Superior temporal gyrus (tissue), 1 donor: ENCODE results near the gene DPP10.

ENCODE experiments used
- DNase-seq: peaks from one replicate; pipeline ENCODE4 v3.0.0-alpha.2; 2016; ENCODE audit errors: extremely low spot score

Gene DPP10

DNA sequence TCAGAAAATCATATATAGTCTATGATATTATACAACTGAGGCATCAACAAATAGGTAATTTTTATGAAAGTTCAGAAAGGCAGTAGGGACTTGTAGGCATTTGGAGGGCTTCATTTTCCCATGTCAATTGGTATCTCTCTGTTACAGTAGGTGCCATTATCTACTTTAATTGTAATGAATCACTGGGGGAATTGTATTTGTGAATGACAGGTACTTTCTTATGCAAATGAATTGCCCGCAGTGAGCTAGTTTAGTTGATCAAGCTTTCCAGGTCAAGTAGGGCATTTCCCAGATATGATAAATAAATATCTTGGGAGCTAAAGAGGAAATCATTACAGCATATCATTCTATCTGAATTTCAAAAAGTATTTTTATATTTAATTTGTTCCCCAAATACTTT, 1116.3 kb downstream of the DPP10 start:
- no peak for DNase-seq

DNA sequence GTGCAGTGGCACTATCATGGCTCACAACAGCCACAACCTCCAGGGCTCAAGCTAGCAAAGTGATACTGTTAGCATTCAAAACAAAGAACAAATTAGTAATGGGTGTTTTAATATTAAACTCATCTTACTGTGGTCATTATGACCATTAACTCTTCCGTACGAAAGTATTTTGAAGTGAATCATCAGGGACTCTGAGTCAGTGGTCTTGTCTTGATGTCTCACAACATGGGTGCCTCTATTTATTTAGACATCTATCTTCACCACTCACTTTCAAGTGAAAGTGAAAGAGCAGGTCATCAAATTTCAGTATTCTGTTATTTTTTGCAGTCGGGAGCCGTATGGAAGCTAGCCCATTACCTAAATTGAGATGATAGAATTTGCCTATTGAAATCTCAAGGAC, 1118.2 kb downstream of the DPP10 start:
- no peak for DNase-seq

- no peak for DNase-seq
These were observed 1126.2 kb downstream of the DPP10 start for GRCh38 chr2:115568643-115569042.

- no peak for DNase-seq
These were observed 1127.1 kb downstream of the DPP10 start for GRCh38 chr2:115569547-115569946.

GRCh38 chr2:115572746-115573145, 1130.3 kb downstream of the DPP10 start:
- DNase-seq = no peak

DNA sequence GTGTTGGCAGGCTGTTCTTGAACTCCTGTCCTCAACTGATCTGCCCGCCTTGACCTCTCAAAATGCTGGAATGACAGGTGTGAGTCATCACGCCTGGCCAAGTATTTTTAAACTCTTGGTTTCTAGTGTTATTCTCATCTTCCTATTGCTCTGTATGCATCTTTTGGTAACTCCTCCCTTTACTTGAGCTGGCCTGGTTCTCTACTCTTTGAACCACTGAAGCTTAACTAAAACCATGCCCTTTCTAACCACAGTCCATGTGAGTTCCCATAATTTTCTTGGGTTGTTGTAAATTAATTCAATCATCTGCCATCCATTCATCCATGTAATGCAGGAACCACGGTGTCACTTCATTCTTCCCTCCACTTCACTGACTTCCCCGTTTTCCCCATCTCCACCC, 1131.3 kb downstream of the DPP10 start:
- no peak for DNase-seq

GRCh38 chr2:115574667-115575066, 1132.2 kb downstream of the DPP10 start:
- DNase-seq = no peak

DNA sequence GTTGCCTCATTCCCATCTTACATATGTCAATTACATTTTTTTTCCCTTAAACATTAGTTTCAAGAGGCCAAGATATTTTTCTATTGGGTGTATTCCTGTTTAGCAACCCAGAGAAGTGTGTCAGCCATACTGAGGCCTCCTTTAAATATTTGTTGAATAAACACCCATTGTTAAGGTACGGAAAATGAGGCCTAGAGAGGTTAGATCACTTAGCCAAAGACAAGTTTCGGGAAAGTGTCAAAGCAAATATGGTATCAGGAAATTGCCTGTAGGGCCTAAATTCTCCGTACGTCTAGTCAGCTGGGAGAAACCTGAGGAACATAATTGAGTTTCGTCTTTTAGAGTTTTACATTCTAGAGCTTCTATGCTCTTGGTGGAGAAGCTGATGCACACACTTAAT, 1138.3 kb downstream of the DPP10 start:
- no peak for DNase-seq

DNA sequence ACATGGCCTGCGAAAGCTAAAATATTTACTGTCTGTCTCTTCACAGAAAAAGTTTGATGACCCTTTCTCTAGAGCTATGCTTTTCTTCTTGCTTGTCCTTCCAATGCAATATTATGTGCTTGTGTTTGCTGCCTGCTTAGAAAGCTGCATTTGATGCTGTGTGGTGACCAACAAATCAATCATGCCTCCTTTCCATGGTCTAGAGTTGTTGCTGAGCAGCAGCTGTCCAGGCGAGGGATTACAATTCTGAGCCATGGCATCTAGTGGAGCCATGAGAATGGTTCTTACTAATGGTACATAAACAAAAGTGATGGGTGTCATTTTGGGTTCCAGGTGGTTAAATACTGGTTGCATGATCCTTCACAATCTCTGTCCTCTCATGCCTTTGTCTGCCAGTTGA, 1142.1 kb downstream of the DPP10 start:
- DNase-seq = no peak

DNA sequence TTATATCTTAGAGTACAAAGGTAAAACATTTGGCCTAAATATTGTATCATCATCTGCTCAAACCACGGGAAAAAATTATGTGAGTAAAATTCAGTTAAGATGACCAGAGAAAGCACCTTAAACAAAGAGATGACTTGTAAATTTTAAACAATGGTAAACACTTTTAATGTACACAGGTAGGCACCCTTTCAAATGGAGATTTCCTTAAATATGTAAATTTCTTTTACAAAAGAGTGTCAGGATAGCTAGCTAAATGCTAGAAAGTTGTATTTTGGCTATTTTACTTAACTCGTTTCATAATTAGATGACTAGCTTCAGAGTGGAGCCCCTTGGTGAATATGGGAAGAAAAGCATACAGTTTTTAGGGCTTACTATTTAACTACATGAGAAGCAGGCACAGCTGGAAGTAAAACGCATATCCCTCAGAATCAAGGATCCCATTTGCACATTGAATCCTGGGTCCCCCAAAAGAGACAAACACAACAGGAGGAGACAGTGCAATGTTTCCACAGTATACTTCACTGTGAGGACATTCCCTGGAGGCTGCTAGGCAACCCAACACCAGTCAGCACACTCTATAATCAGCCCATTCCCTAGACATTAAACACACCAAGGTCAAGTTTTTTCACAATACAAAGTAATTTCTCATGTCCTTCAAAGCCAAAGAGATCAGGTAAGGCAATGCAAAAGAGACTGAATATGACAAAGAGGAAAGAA, 1154.4 kb downstream of the DPP10 start:
- no peak for DNase-seq

GRCh38 chr2:115603285-115603684, 1160.8 kb downstream of the DPP10 start:
- DNase-seq = no peak

- DNase-seq = no peak
These were observed 1163.9 kb downstream of the DPP10 start for GRCh38 chr2:115606350-115606749.

DNA sequence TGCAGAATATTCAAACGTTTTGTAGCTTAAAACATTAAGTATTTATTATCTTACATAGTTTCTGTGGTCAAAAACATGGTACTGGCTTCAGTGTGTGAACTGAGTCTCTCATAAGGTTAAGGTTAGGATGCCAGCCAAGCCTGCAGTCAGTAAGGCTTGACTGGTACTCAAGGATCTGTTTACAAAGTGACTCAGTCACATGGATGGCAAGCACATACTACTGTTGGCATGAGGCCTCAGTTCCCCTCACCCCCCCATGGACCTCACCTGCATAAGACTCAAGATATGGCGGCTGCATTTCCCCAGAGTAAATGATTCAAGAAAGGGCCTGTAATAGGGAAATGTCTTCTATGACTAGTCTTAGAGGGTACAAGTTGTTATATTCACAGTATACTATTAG, 1167.5 kb downstream of the DPP10 start:
- DNase-seq = no peak

GRCh38 chr2:115610888-115611287, 1168.4 kb downstream of the DPP10 start:
- DNase-seq = no peak

- DNase-seq = no peak
These were observed 1181.9 kb downstream of the DPP10 start for GRCh38 chr2:115624332-115624731.

GRCh38 chr2:115634578-115634977, 1192.1 kb downstream of the DPP10 start:
- DNase-seq = no peak

DNA sequence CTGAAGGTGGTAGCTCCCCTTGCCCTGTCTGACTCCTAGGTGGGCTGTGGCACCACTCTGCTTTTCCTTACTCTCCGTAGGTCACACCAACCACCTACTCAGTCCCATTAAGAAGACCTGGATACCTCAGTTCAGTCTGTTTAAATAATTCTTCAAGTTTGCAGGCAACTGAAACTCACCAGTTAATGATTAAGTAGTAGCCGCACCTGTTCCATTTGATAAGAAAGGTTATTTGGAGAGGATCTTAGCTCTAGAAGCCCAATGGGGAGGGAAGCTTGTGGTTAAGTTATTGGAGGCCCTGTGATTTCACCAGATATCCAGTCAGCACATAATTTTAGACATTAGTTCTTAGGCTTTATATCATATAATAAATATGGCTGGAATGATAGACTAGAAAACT, 1193.0 kb downstream of the DPP10 start:
- DNase-seq = no peak

DNA sequence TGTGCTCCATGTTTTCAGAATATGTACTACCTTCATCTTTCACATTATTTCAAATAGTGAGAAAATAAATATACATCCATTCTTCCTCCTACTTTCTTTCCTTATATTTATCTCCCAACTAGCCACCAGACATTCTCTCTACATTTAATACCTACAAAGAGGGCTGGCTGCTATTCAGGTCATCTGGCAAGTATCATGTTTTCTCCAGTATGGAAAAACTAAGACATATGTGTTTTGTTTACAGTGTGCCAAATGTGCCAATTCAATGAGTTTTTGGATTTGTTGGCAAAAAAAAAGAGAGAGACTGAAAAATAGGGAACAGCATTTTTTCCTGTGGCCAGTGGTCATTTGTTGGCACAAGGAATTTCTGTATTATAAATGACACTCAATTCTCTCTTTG, 1207.3 kb downstream of the DPP10 start:
- DNase-seq = no peak

- no peak for DNase-seq
These were observed 1208.4 kb downstream of the DPP10 start for GRCh38 chr2:115650827-115651226.

DNA sequence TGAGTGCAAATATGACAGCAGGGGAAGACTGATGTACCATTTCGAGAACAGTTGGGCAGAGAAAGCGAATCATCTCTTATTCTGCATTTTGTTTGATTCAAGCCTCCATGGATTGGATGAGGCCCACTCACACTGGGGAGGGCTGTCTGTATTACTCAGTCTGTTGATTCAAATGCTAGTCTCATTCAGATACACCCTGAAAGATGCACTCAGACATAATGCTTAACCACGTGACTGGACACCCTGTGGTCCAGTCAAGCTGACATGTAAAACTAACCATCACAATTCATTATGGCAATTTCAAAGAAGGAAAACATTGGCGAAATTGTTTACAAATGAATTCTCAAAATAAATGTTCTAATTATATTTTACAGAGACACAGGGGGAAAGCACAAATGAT, 1210.2 kb downstream of the DPP10 start:
- DNase-seq = no peak

GRCh38 chr2:115654362-115654761, 1211.9 kb downstream of the DPP10 start:
- DNase-seq = no peak

- no peak for DNase-seq
These were observed 1235.7 kb downstream of the DPP10 start for GRCh38 chr2:115678129-115678528.

DNA sequence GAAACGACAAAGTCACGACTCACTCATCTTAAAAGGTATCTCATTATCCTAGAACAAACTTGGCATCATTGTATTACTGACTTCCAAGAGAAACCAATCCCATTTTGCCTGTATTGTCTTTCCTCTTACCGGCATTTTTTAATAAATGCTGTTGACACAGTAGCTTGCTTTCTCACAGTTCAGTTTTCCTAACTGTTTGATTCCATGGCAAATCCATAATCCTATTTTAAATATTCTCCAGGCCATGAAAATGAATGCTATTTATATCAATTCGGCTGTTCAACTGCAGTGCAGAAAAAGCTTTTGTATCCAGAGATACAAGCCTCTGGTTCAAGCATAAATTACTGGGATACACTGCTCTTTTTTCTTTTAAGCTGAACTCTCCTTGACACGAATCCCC, 1241.9 kb downstream of the DPP10 start:
- peak; percentile 44 for DNase-seq

GRCh38 chr2:115691409-115691808, 1249.0 kb downstream of the DPP10 start:
- no peak for DNase-seq
